Measurements from ENCODE around the gene CASP8.

DNA sequence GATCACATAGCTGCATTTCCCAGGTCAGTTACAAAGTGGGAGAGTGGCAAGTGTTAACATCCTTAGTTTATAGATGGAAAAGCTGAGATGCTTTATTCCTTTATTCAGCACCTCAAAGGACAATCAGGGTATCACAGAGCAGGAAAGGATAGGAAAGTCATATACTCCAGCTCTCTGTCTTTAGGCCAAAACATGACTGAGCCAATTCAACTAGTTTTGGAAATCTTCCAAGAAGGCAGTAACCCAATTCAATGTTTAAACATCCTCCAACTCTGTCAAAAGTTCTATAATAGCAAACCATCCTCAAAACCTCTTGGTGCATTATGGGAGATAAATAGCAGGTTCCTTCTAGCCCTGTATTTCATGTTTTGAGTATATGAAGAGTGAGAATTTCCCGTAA, 25.2 kb downstream of the CASP8 start:
- TF ChIP-seq, protein P1, sequence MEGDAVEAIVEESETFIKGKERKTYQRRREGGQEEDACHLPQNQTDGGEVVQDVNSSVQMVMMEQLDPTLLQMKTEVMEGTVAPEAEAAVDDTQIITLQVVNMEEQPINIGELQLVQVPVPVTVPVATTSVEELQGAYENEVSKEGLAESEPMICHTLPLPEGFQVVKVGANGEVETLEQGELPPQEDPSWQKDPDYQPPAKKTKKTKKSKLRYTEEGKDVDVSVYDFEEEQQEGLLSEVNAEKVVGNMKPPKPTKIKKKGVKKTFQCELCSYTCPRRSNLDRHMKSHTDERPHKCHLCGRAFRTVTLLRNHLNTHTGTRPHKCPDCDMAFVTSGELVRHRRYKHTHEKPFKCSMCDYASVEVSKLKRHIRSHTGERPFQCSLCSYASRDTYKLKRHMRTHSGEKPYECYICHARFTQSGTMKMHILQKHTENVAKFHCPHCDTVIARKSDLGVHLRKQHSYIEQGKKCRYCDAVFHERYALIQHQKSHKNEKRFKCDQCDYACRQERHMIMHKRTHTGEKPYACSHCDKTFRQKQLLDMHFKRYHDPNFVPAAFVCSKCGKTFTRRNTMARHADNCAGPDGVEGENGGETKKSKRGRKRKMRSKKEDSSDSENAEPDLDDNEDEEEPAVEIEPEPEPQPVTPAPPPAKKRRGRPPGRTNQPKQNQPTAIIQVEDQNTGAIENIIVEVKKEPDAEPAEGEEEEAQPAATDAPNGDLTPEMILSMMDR (IDR thresholded peaks at IDR 0.05), result no peak
- TF ChIP-seq SIN3A (IDR thresholded peaks at IDR 0.05; ENCODE audit: borderline replicate concordance, insufficient read depth, low read depth, low read length), result no peak

Data from Panc1 (cell line).